HG03103 (cell line): ENCODE measurements around the gene FAM184A.
"Not testable (repeated sequence)": the region's sequence is repeated elsewhere in the genome, so short reads cannot be mapped to it uniquely, and the experiment has no call there.

Source experiments
- ATAC-seq: cut with Tn5 transposase; IDR thresholded peaks from one replicate; pipeline ENCODE4 v1.9.1; 2021; ENCODE audit warnings: low read depth; ENCODE audit not compliant: unreplicated experiment

Gene FAM184A, protein sequence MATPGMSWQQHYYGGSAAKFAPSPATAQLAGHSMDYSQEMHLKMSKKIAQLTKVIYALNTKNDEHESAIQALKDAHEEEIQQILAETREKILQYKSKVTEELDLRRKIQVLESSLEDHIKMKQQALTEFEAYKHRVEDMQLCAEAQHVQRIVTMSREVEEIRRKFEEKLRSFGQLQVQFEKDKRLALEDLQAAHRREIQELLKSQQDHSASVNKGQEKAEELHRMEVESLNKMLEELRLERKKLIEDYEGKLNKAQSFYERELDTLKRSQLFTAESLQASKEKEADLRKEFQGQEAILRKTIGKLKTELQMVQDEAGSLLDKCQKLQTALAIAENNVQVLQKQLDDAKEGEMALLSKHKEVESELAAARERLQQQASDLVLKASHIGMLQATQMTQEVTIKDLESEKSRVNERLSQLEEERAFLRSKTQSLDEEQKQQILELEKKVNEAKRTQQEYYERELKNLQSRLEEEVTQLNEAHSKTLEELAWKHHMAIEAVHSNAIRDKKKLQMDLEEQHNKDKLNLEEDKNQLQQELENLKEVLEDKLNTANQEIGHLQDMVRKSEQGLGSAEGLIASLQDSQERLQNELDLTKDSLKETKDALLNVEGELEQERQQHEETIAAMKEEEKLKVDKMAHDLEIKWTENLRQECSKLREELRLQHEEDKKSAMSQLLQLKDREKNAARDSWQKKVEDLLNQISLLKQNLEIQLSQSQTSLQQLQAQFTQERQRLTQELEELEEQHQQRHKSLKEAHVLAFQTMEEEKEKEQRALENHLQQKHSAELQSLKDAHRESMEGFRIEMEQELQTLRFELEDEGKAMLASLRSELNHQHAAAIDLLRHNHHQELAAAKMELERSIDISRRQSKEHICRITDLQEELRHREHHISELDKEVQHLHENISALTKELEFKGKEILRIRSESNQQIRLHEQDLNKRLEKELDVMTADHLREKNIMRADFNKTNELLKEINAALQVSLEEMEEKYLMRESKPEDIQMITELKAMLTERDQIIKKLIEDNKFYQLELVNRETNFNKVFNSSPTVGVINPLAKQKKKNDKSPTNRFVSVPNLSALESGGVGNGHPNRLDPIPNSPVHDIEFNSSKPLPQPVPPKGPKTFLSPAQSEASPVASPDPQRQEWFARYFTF

DNA sequence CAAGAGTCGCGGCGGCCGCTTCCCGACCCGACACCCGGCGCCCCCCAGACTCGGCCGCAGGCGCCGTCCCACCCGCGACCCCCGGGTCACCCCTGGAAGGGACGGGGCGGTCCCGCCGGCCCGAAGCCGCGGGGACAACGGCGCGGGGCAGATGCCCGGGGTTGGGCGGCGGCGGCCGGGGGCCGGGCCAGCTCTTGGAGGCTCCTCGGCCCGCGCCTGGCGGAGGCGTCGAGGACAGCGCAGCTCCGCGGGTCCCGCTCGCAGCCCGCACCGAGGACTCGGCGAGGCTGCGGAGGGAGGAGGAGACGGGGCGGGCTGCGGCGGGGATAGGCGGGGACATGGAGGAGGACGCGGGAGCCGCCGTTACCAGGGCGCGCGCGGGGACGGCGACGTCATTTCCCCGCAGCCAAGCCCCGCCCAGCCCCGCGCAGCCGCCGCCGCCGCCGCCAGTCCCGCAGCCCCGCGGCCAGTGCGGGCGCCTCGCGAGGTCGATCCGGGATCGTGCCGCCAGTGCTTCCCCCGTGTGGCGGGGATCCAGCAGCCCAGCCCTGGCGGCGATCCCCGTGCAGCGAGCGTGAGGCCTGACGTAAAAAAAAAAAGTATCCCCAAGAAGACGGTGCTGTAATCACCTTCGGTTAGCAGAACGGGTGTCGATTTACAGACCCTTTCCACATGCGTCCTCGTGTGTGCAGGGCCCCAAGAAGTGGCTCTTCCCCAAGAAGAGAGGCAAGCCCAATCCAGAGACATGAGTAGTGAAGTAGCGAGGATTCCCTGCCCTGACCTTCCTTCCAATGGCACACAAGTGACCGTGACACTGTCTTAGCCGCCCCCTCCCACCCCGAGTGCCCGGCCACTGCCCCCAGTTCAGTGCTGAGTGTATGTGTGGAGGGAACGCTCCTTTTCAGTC, at the start of gene FAM184A:
TSS of gene FAM184A (minus strand) at position 289 of the 907 bp plus-strand sequence. CDS start 365 bp downstream, outside the sequence.
- peak; percentile 58 for ATAC-seq

DNA sequence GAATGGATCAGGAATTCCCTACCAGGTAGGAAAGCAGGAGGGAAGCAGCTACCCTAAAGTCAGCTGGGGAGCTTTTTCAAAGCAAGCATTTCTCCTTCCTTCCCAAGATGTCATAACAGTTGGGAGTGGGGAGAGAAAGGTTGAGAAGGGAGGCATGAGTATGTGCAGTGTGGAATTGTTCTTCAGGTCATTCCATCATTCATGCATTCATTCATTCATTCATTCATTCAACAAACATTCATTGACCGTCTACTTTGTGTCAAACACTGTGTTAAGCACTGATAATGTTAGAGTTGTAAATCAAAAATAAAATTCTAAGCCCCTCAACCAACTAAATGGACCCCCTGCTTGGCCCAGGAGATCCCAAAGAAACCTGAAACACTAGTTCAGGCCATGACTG, 49.2 kb upstream of the FAM184A start:
- ATAC-seq, result no peak

GRCh38 chr6:119126826-119127225, 48.4 kb upstream of the FAM184A start:
- ATAC-seq, result no peak

GRCh38 chr6:119126140-119126539, 47.7 kb upstream of the FAM184A start:
- no peak for ATAC-seq

DNA sequence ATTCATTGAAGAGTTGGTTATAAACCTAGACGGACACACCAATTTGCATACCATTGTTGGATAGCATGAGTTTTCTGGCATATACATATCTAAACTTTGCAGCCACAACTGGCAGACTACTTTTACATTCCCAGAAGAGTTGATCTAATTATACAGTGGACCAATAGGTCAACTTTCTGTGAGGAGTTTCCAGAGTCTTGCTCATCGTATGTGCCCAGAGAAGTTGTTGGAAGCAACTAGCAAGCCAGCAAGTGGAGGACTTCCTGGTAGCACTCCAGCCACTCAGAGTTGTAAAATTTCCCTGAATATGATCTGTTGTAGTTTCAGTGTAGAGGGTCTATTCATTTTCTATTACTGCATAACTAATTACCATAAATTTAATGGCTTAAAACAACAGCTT, 47.1 kb upstream of the FAM184A start:
- no peak for ATAC-seq

- no peak for ATAC-seq
Measured at GRCh38 chr6:119124079-119124824, 45.8 kb upstream of the FAM184A start.

GRCh38 chr6:119122336-119122735, 43.9 kb upstream of the FAM184A start:
- no peak for ATAC-seq

DNA sequence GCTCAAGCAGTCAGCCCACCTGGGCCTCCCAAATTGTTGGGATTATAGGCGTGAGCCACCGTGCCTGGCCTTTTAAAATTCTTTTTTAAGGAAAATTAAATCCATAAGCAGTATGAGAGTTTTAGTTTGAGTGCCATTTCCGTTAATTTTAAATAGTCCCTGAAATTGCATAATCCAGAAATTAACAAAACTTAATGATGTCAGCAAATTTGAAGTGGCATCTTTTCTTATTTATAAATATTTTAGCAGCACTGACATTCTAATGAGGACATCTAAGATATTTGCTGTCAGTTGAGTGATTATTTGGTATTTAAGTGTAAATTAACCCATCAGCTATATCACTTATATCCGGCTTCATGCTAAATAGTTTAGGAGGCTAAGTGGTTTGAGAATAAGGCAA, 42.9 kb upstream of the FAM184A start:
- no peak for ATAC-seq

DNA sequence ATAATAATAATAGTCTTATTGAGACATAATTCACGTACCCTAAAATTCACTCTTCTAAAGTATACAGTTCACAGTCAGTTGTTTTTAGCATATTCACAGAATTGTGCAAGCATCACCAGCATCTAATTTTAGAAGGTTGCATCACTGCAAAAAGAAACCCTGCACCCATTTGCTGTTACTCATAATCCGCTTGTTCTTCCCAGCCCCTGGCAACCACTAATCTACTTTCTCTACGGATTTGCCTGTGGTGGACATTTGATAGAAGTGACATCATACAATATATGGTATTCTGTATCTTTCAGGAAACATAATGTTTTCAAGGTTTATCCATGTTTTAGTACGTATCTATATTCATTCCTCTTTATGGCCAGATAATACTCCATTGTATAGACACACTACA, 41.5 kb upstream of the FAM184A start:
- ATAC-seq, result no peak

- ATAC-seq, result not testable (repeated sequence)
Measured at GRCh38 chr6:119119062-119119461, 40.6 kb upstream of the FAM184A start.

DNA sequence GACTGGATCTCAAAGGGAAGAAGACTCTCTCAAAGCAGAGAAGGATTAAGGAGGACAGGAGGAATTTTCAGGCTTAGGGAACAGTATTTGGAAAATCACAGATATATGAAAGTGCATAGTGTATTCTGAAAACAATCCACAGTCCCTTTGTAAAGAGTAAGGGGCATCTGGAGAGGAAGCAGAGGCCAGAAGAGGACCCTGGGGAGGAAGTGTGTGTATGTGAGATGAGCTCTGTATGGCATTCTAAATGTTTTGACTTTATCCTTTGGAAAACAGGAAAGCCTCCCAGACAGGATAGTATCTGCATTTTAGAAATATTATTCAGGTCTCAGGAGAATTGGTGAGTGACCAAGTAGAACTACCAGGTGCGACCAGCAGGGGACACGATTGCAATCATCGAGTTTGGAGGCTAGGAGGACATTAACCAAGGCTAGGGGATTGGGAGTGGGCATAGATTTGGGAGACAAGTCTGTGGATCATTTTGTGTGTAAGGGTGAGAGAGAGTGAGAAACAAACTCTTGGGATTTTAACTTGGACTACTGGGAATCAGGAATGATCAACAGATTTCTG, 38.3 kb upstream of the FAM184A start:
- ATAC-seq, result no peak

- no peak for ATAC-seq
Measured at GRCh38 chr6:119113961-119114360, 35.5 kb upstream of the FAM184A start.

GRCh38 chr6:119112812-119113530, 34.5 kb upstream of the FAM184A start:
- ATAC-seq, result no peak

GRCh38 chr6:119110601-119111548, 32.4 kb upstream of the FAM184A start:
- ATAC-seq, result peak; percentile 72

DNA sequence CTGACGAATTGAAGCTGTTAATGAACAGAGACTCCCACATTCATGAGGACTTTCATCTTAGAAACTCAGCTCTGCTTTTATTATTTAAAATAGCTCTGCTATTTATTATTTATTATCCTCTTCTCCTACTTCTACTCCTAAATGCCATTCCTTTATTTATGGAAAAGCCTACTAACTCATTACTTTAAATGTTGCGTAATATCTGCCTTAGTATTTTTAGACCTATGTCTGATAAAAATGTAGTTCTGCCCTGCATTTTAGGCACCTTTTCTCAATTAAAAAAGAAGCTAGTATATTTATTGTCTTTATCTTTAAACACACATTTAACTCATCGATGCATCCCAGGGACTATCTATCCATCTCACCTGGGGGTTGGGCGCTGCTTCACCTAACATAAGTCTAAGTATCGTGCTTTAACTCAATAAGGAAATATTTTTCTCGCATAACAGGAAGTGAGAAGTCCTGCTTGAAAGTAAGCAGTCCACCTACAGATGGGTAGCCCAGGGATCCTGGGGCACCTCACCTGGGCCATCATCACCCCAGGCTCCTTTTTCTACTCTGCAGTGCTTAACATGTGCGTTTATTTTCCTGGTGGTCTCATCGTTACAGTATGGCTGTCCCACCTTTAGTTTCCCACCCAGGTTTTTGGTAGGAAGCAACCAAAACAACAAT, 31.3 kb upstream of the FAM184A start:
- ATAC-seq, result no peak

- no peak for ATAC-seq
Measured at GRCh38 chr6:119108076-119108475, 29.6 kb upstream of the FAM184A start.

DNA sequence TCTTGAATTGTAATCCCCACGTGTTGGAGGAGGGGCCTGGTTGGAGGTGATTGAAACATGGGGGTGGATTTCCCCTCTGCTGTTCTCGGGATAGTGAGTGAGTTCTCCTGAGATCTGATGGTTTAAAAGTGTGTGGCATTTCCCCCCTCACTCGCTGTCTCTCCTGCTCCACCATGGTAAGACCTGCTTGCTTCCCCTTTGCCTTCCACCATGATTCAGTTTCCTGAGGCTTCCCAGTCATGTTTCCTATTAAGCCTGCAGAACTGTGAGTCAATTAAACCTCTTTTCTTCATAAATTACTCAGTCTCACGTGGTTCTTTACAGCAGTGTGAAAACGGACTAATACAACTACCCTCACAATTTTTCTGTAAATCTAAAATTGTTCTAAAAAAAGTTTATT, 26.8 kb upstream of the FAM184A start:
- ATAC-seq, result no peak
